Measurements from ENCODE around the gene FUBP3. TPM values are rescaled to one million over a fixed set of nuclear protein-coding genes. Genes with fewer than 3 reads are reported as not detected.

The FUBP3 gene
- polyA plus RNA-seq, 4 donors: 74.1 to 87.3 (median 80.5) TPM

GRCh38 chr9:130633336-130634190 lies 54.2 kb downstream of the FUBP3 start:
- DNase-seq (ENCODE audit: low read depth in 4 of 4, low spot score in 2 of 4): no peak

GRCh38 chr9:130634191-130634768 lies 54.9 kb downstream of the FUBP3 start:
- no peak for DNase-seq (ENCODE audit: low read depth in 4 of 4, low spot score in 2 of 4)

GRCh38 chr9:130634801-130635200 lies 55.4 kb downstream of the FUBP3 start:
- DNase-seq (ENCODE audit: low read depth in 4 of 4, low spot score in 2 of 4): no peak

- DNase-seq (ENCODE audit: low read depth in 4 of 4, low spot score in 2 of 4): no peak
Measured at GRCh38 chr9:130635306-130635705, 55.9 kb downstream of the FUBP3 start.

GRCh38 chr9:130635721-130636647 lies 56.6 kb downstream of the FUBP3 start:
- no peak for DNase-seq (ENCODE audit: low read depth in 4 of 4, low spot score in 2 of 4)

GRCh38 chr9:130636648-130637020 lies 57.3 kb downstream of the FUBP3 start:
- DNase-seq (ENCODE audit: low read depth in 4 of 4, low spot score in 2 of 4): no peak

- no peak for DNase-seq (ENCODE audit: low read depth in 4 of 4, low spot score in 2 of 4)
Measured at GRCh38 chr9:130638284-130639123, 59.1 kb downstream of the FUBP3 start.

GRCh38 chr9:130639124-130639765 lies 59.9 kb downstream of the FUBP3 start:
- no peak for DNase-seq (ENCODE audit: low read depth in 4 of 4, low spot score in 2 of 4)

- no peak for DNase-seq (ENCODE audit: low read depth in 4 of 4, low spot score in 2 of 4)
Measured at GRCh38 chr9:130639866-130640555, 60.6 kb downstream of the FUBP3 start.

GRCh38 chr9:130640681-130641080 lies 61.3 kb downstream of the FUBP3 start:
- no peak for DNase-seq (ENCODE audit: low read depth in 4 of 4, low spot score in 2 of 4)

GRCh38 chr9:130642926-130643325 lies 63.5 kb downstream of the FUBP3 start:
- no peak for DNase-seq (ENCODE audit: low read depth in 4 of 4, low spot score in 2 of 4)

GRCh38 chr9:130651221-130651620 lies 71.8 kb downstream of the FUBP3 start:
- DNase-seq (ENCODE audit: low read depth in 4 of 4, low spot score in 2 of 4): no peak

- DNase-seq (ENCODE audit: low read depth in 4 of 4, low spot score in 2 of 4): no peak
Measured at GRCh38 chr9:130651752-130652151, 72.4 kb downstream of the FUBP3 start.

- DNase-seq (ENCODE audit: low read depth in 4 of 4, low spot score in 2 of 4): no peak
Measured at GRCh38 chr9:130654879-130655278, 75.5 kb downstream of the FUBP3 start.

GRCh38 chr9:130658893-130659698 lies 79.7 kb downstream of the FUBP3 start:
- DNase-seq (ENCODE audit: low read depth in 4 of 4, low spot score in 2 of 4): no peak

GRCh38 chr9:130659699-130660248 lies 80.4 kb downstream of the FUBP3 start:
- no peak for DNase-seq (ENCODE audit: low read depth in 4 of 4, low spot score in 2 of 4)

- no peak for DNase-seq (ENCODE audit: low read depth in 4 of 4, low spot score in 2 of 4)
Measured at GRCh38 chr9:130660326-130660682, 80.9 kb downstream of the FUBP3 start.
